ENCODE results near the gene PCMTD2. TPM values are rescaled to one million over a fixed set of nuclear protein-coding genes. Genes with fewer than 3 reads are reported as not detected.

The PCMTD2 gene
- total and polyA plus RNA-seq, 2 of the 8 experiments (the other 6 are each of a cell fraction or from before 2014, with no cell fraction given): 21.4 to 55.1 TPM

GRCh38 chr20:64214952-64215351 lies 40.6 kb upstream of the PCMTD2 start:
- Histone ChIP-seq H3K27ac (ENCODE audit: low read depth, low read length) (no peak overlapping the region), H2BK20ac (ENCODE audit: low read length) (no peak overlapping the region), H3K79me2 (ENCODE audit: control insufficient read depth in 1 of 2, insufficient read depth in 2 of 2, low read length in 2 of 2) (no peaks in the 10 kb centered on the region), H3K56ac (replicated peaks; ENCODE audit: insufficient read length, low read depth, low read length) (no peak overlapping the region), H3K79me1 (ENCODE audit: low read depth, low read length) (no peaks in the 10 kb centered on the region), H2BK15ac (ENCODE audit: low read length) (no peak overlapping the region), H2BK120ac (replicated peaks; ENCODE audit: low read depth, low read length) (no peak overlapping the region), H2BK5ac (ENCODE audit: low read depth, low read length) (no peak overlapping the region), H3K23me2 (ENCODE audit: low read depth, low read length) (no peaks in the 10 kb centered on the region), H3K18ac (ENCODE audit: extremely low read depth, low read length) (no peak overlapping the region), H3K9ac (replicated peaks in 1 of 4; ENCODE audit: extremely low read depth in 1 of 4, low read depth in 3 of 4, low read length in 3 of 4) (no peak overlapping the region), H2BK12ac (ENCODE audit: low read depth, low read length) (no peak overlapping the region), H3K36me3 (ENCODE audit: control insufficient read depth in 2 of 4, insufficient read depth in 4 of 4, low read length in 3 of 4) (no peaks in the 10 kb centered on the region), H3K4me1 (replicated peaks in 1 of 4; ENCODE audit: control insufficient read depth in 3 of 4, insufficient read depth in 4 of 4, low read length in 3 of 4) (no peaks in the 10 kb centered on the region; a peak in 2 of 7 replicates), H4K20me1 (replicated peaks in 1 of 2; ENCODE audit: control insufficient read depth in 1 of 2, insufficient read depth in 2 of 2, low read length in 2 of 2) (peaks cover 0 to 2% of the 10 kb centered on the region in 2 experiments), H3K14ac (ENCODE audit: insufficient read length) (no peak overlapping the region), H3K4me3 (ENCODE audit: extremely low read depth in 1 of 4, insufficient read depth in 2 of 4, low read depth in 3 of 4, low read length in 4 of 4) (no peak overlapping the region), H2AK5ac (ENCODE audit: low read depth, low read length) (no peak overlapping the region), H3K9me3 (ENCODE audit: insufficient read depth in 2 of 2, low read depth in 1 of 2, low read length in 1 of 2) (no peaks in the 10 kb centered on the region), H3K23ac (ENCODE audit: insufficient read length) (no peak overlapping the region), H3K4me2 (ENCODE audit: insufficient read depth in 1 of 2, low read depth in 2 of 2, low read length in 2 of 2) (no peak overlapping the region), H3K27me3 (replicated peaks in 1 of 4; ENCODE audit: control insufficient read depth in 3 of 4, extremely low read depth in 1 of 4, insufficient read depth in 3 of 4, low read length in 3 of 4) (no peaks in the 10 kb centered on the region), H4K91ac (replicated peaks; ENCODE audit: insufficient read length, low read length) (no peak overlapping the region), H2AFZ (ENCODE audit: low read length) (no peak overlapping the region), H4K8ac (ENCODE audit: extremely low read depth, insufficient read depth, low read length) (no peak overlapping the region), H3K4ac (replicated peaks; ENCODE audit: insufficient read length, low read depth, low read length) (no peak overlapping the region), H4K5ac (ENCODE audit: insufficient read length, low read depth, low read length) (no peak overlapping the region)
- ChIA-PET POLR2A (ENCODE audit: partially characterized antibody) (interaction anchor here (1.0 kb wide), 1 partner anchor 63 kb away, joined by 3 read pairs; no protein-coding TSS in a partner anchor), CTCF (ENCODE audit: partially characterized antibody) (interaction anchor here (1.0 to 4.8 kb wide), 2 partner anchors 9 to 20 kb away, joined by 3 to 33 read pairs; no protein-coding TSS in a partner anchor)
- 82% methylated on average over 6 of the region's 6 CpGs; no CpG with 5 or more reads in 1 of the 2 experiments for WGBS, 2 experiments (ENCODE audit: extremely low coverage in 1 of 2, insufficient coverage in 1 of 2, insufficient read length in 1 of 2, insufficient replicate concordance in 2 of 2, low coverage in 1 of 2, low lambda C conversion rate in 2 of 2, missing lambda C conversion rate in 1 of 2)
- TF ChIP-seq RNF2 (IDR thresholded peaks at IDR 0.05; ENCODE audit: borderline replicate concordance, low read depth, low read length, missing control alignments, poor library complexity, severe bottlenecking) (no peak), SRF (IDR thresholded peaks at IDR 0.05; ENCODE audit: low read depth, low read length) (no peak), GABPA (IDR thresholded peaks at IDR 0.05; ENCODE audit: borderline replicate concordance, insufficient read depth, low read length) (no peak), CBX5 (IDR thresholded peaks at IDR 0.05; ENCODE audit: low read depth, low read length) (no peak), HDAC6 (IDR thresholded peaks at IDR 0.05; ENCODE audit: low read depth, low read length) (no peak), BCL11A (IDR thresholded peaks at IDR 0.05; ENCODE audit: low read depth in 2 of 2, low read length in 2 of 2) (no peak), SP1 (IDR thresholded peaks at IDR 0.05; ENCODE audit: low read depth, low read length) (no peak), ASH2L (IDR thresholded peaks at IDR 0.05; ENCODE audit: low read length) (no peak), CHD1 (IDR thresholded peaks at IDR 0.05; ENCODE audit: low read depth, low read length) (no peak), TAF1 (IDR thresholded peaks at IDR 0.05; ENCODE audit: low read depth, low read length) (no peak), PHF8 (conservative IDR thresholded peaks at IDR 0.05; ENCODE audit: low read depth, low read length) (no peak)
- DNase-seq (ENCODE audit: low read depth in 1 of 2, low spot score in 2 of 2): no peak
- FAIRE-seq: no peak
